ENCODE results near the gene CSE1L.
"Not testable (repeated sequence)": the region's sequence is repeated elsewhere in the genome, so short reads cannot be mapped to it uniquely, and the experiment has no call there.

Gene CSE1L

DNA sequence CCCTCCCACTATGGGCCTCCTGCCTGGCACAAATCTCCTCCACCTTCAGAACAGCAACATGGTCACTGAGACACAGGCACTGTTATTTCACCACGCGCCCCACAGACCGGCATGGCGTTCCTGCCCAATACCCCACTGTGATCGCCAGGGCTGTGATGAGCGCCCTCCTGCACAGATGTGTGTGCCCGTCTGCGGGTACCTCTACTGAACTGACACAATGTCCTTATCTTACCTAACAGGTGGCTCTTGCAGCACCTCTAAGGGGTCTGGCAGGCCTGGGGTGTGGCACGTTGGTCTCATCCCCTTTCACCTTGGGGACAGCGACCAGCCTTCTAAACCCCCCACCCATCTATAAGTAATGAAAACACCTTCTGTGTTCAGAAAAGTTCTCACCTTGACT is 77.9 kb downstream of the CSE1L start:
- no peak for DNase-seq (ENCODE audit: low read depth)

DNA sequence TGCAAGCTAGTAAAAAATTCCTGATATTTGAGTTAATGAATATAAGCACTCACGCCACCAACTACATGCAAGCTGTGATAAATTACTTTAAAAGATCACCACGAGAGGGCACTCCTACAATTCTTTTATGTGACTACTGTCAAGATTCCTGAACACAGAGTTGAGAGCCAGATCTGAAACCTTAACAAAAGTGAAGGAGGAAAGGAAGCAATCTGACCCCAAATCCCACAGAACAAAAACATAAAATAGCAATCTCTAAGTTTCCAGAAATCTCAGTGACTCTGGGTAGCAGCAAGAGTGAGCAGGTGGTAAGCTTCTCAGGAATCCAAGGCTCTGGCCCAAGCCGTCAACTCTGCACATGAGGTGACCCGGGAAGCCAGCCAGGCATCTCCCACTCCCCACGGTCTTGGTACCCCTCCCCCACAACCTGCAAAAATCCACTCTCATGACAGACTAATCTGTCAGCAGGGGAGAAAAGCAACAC is 86.9 kb downstream of the CSE1L start:
- DNase-seq (ENCODE audit: low read depth): no peak

GRCh38 chr20:49133571-49133970 is 87.5 kb downstream of the CSE1L start:
- DNase-seq (ENCODE audit: low read depth): no peak

GRCh38 chr20:49134797-49135196 is 88.7 kb downstream of the CSE1L start:
- not testable (repeated sequence) for DNase-seq (ENCODE audit: low read depth)

DNA sequence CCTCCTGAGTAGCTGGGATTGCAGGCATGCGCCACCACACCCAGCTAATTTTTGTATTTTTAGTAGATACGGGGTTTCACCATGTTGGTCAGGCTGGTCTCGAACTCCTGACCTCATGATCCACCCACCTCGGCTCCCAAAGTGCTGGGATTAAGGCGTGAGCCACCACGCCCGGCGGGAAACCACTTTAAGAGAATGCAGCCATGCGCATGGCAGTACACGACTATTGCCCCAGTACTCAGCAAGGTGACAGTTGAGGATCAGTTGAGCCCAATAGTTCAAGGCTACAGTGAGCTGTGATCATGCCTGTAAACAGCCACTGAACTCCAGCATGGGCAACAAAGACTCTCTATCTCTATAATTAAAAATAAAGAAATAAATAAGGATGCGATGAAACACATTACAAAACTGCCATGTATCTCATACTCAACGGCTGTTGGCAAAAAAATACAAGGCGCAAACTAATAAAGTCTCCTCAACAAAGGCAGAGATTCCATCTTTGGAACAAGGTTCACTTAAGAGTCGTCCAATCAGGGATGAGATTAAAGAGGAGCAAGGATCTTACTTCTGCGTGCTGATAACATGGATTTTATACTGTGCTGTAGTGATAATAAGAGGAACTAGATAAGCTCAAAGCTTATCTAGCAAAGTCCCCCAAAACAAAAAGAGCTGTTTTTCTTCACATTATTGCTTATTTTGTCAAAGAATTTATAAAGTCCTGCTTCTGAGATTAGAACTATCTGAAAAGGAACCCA is 90.9 kb downstream of the CSE1L start:
- DNase-seq (ENCODE audit: low read depth): no peak

GRCh38 chr20:49138431-49138830 is 92.3 kb downstream of the CSE1L start:
- no peak for DNase-seq (ENCODE audit: low read depth)

DNA sequence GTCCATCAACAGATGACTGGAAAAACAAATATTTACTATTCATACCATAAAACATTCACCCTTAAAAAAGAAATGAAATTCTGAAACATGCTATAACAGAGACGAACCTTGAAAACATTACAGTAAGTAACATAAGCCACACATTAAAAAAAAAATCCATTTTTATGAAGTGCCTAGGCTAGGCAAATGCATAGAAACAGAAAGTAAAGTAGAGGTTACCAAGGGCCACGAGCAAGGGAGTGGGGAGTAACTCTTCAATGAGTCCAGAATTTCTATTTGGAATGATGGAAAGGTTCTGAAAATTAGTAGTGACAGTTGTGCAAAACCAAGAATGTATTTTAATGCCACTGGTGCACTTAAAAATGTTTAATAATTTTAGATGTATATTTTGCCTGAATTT is 94.3 kb downstream of the CSE1L start:
- DNase-seq (ENCODE audit: low read depth): no peak

- no peak for DNase-seq (ENCODE audit: low read depth)
Observed at GRCh38 chr20:49140834-49141233, 94.7 kb downstream of the CSE1L start.
